ENCODE results near the gene BTC.

The BTC gene, protein sequence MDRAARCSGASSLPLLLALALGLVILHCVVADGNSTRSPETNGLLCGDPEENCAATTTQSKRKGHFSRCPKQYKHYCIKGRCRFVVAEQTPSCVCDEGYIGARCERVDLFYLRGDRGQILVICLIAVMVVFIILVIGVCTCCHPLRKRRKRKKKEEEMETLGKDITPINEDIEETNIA

GRCh38 chr4:74794382-74795010, at the start of gene BTC:
TSS of gene BTC (minus strand) at chr4:74794523. CDS start at chr4:74794325, 198 bp downstream.
- DNase-seq (ENCODE audit: low spot score), result peak; percentile 77
- Histone ChIP-seq H3K4me3 (peak within 1 kb of the TSS; percentile 83), H3K27ac (peak within 1 kb of the TSS; percentile 85 to 90)
- TF ChIP-seq, protein P1, sequence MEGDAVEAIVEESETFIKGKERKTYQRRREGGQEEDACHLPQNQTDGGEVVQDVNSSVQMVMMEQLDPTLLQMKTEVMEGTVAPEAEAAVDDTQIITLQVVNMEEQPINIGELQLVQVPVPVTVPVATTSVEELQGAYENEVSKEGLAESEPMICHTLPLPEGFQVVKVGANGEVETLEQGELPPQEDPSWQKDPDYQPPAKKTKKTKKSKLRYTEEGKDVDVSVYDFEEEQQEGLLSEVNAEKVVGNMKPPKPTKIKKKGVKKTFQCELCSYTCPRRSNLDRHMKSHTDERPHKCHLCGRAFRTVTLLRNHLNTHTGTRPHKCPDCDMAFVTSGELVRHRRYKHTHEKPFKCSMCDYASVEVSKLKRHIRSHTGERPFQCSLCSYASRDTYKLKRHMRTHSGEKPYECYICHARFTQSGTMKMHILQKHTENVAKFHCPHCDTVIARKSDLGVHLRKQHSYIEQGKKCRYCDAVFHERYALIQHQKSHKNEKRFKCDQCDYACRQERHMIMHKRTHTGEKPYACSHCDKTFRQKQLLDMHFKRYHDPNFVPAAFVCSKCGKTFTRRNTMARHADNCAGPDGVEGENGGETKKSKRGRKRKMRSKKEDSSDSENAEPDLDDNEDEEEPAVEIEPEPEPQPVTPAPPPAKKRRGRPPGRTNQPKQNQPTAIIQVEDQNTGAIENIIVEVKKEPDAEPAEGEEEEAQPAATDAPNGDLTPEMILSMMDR (IDR thresholded peaks at IDR 0.05), result no peak

GRCh38 chr4:74840936-74841509, 46.7 kb upstream of the BTC start:
- TF ChIP-seq, protein P1 (IDR thresholded peaks at IDR 0.05), result no peak
- Histone ChIP-seq H3K27ac (no peak overlapping the region), H3K4me3 (no peak overlapping the region)
- no peak for DNase-seq (ENCODE audit: low spot score)

GRCh38 chr4:74838746-74839370, 44.5 kb upstream of the BTC start:
- TF ChIP-seq, protein P1 (IDR thresholded peaks at IDR 0.05), result no peak
- Histone ChIP-seq H3K4me3 (no peak overlapping the region), H3K27ac (no peak overlapping the region)
- DNase-seq (ENCODE audit: low spot score), result no peak

GRCh38 chr4:74830928-74831327, 36.6 kb upstream of the BTC start:
- TF ChIP-seq, protein P1 (IDR thresholded peaks at IDR 0.05), result no peak
- Histone ChIP-seq H3K4me3 (no peak overlapping the region), H3K27ac (no peak overlapping the region)
- DNase-seq (ENCODE audit: low spot score), result no peak

DNA sequence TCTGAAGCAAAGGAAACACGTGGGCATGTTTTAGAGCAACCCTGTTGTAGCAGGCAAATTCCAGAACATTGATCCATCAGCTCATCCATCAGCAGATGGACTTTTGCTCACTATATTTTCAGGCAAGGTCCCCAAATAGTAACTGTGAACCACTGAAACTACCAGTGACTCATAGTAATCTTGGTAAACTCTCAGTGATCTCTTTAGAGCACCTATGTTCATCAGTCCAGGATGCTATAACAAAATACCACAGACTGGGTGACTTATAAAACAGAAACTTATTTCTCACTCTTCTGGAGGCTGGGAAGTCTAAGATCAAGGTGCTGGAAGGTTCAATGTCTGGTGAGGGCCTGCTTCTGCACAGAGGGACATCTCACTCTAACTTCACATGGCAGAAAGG, 28.9 kb upstream of the BTC start:
- DNase-seq (ENCODE audit: low spot score), result no peak
- Histone ChIP-seq H3K27ac (no peak overlapping the region), H3K4me3 (no peak overlapping the region)
- TF ChIP-seq, protein P1 (IDR thresholded peaks at IDR 0.05), result no peak

DNA sequence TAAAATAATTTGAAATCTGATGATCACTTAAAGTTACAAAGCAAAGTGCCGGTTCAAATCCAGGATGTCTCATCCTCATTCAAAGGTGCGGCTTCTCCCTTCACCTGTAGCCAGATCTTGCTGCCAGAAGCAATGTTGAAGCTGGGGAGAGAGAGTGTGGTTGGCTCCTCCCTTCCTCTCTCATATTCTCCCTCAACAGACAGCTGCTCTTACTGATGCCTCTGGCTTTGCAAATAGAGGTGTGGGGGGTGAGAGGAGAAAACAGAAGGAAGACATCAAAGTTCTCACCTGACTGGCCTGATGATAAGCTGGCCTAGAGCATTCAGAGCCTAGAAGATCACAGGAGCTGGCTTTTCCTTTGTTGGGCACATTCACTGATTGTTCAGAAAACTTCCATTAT, 28.3 kb upstream of the BTC start:
- DNase-seq (ENCODE audit: low spot score), result no peak
- Histone ChIP-seq H3K4me3 (no peak overlapping the region), H3K27ac (no peak overlapping the region)
- TF ChIP-seq, protein P1 (IDR thresholded peaks at IDR 0.05), result no peak

All from coronary artery (tissue), 2 donors.